ENCODE data around the gene THUMPD3.

DNA sequence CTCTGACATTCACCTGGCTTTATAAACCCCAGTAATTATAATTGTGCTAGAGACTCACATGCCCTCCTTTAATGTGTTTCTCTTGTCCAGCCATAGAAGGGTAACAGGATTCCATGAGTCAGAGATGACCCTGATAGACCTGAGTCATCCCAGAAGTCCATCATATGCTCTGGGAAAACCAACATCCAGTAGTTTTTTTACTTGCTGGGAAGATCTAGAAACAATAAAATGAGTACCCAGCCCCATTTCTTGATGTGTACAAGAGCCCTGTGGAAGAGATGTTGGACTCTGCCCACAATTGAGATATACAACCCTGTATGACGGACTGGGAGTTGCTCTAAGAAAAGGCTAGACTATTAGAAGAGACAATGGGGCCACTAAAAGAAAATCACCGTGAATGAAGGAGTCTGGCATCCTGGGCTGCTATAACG, 22.4 kb upstream of the THUMPD3 start:
- TF ChIP-seq EZH2 (IDR thresholded peaks at IDR 0.05; ENCODE audit: low read length, missing control alignments): no peak
- no peak for TF ChIP-seq CTCF (conservative IDR thresholded peaks at IDR 0.05 in 1 of 2, IDR thresholded peaks at IDR 0.05 in 1 of 2; ENCODE audit: low read depth in 1 of 2, low read length in 2 of 2)
